ENCODE data around the gene CTSC.

- no peak for TF ChIP-seq CTCF (IDR thresholded peaks at IDR 0.05)
- TF ChIP-seq POLR2A (IDR thresholded peaks at IDR 0.05), result no peak
- no peak for TF ChIP-seq POLR2AphosphoS5 (IDR thresholded peaks at IDR 0.05; ENCODE audit: insufficient read depth in 1 of 2, low read depth in 1 of 2)
Measured at GRCh38 chr11:88293931-88294330, 43.6 kb downstream of the CTSC start.
